HG03442 (cell line): ENCODE measurements around the gene COL27A1.

Experiments
- ATAC-seq: cut with Tn5 transposase; IDR thresholded peaks from one replicate; pipeline ENCODE4 v1.9.1; 2021; ENCODE audit warnings: mild to moderate bottlenecking, moderate library complexity; ENCODE audit not compliant: unreplicated experiment

COL27A1 gene

GRCh38 chr9:114348261-114348905 is 193.0 kb downstream of the COL27A1 start:
- no peak for ATAC-seq

- peak; percentile 92 for ATAC-seq
Measured at GRCh38 chr9:114348906-114349482, 193.7 kb downstream of the COL27A1 start.

GRCh38 chr9:114349713-114350480 is 194.6 kb downstream of the COL27A1 start:
- ATAC-seq, result no peak

GRCh38 chr9:114350636-114351401 is 195.5 kb downstream of the COL27A1 start:
- ATAC-seq, result no peak

GRCh38 chr9:114351932-114352331 is 196.6 kb downstream of the COL27A1 start:
- ATAC-seq, result no peak

GRCh38 chr9:114355821-114356220 is 200.5 kb downstream of the COL27A1 start:
- no peak for ATAC-seq

GRCh38 chr9:114356792-114357191 is 201.5 kb downstream of the COL27A1 start:
- no peak for ATAC-seq

- no peak for ATAC-seq
Measured at GRCh38 chr9:114357360-114357759, 202.0 kb downstream of the COL27A1 start.

GRCh38 chr9:114357911-114358328 is 202.6 kb downstream of the COL27A1 start:
- no peak for ATAC-seq

GRCh38 chr9:114359801-114360200 is 204.5 kb downstream of the COL27A1 start:
- no peak for ATAC-seq

GRCh38 chr9:114361542-114361941 is 206.2 kb downstream of the COL27A1 start:
- ATAC-seq, result no peak
